Prostate gland (tissue), 2 donors: ENCODE results near the gene MTAP.

Experiments
- POLR2A ChIP-seq: fragments of 450-650 bp; IDR thresholded peaks from one replicate; pipeline ENCODE4 v1.6.1; 2016; ENCODE audit warnings: antibody characterized with exemption, mild to moderate bottlenecking
- POLR2AphosphoS5 ChIP-seq: sonication (generic); formaldehyde crosslinking; IDR thresholded peaks from one replicate; pipeline ENCODE4 v1.6.1; 2017; ENCODE audit warnings: antibody characterized with exemption
- TF ChIP-seq, protein P1 (sequence below), 4 experiments: fragments of 200-600 bp in 2 of 4; fragments of 450-650 bp in 2 of 4; sonication (generic) in 2 of 4; IDR thresholded peaks; 1 replicate in 3 of 4; 2 replicates in 1 of 4; pipeline ENCODE4 v1.5.1; 2016 to 2019; ENCODE audit warnings: antibody characterized with exemption in 4 of 4, mild to moderate bottlenecking in 2 of 4, moderate library complexity in 2 of 4

DNA sequence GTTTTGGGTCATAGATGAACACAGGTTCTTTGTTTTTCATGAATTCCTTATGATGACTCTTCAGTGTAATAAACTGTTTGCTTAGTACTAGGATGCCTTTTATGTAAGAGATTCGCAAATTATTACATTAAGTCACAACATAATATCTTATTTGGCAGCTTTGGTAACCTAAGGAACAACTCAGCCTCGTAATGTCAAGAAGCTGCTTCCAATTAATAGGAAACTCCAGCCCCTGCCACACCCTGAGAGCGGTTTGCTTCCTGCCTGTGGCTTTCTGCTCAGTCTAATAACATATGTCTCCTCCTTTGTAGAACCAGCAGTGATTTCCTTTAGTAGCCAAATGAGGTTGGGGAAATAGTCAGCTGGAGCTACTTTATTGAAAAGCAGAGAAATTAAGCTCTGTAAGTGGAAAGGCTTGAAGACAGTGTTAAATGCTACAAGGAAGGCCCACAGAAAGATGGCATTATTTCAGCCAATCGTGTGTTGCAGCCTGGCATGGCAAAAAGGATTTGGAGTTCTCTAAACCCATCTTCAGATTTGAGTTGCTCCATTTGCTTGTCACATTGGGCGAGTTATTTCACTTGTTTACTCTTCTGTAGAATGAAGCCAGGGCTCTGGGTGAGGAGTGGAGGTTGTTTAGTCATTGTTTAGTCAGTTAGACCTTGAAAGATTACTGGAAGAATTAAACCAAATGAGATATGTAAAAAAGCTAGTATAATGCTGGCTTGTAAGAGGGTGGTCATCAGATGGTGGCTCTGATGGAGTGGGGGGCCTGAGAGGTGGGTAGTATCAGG, 54.1 kb downstream of the MTAP start:
- no peak for TF ChIP-seq POLR2AphosphoS5
- no peak for TF ChIP-seq POLR2A
- TF ChIP-seq, protein P1, sequence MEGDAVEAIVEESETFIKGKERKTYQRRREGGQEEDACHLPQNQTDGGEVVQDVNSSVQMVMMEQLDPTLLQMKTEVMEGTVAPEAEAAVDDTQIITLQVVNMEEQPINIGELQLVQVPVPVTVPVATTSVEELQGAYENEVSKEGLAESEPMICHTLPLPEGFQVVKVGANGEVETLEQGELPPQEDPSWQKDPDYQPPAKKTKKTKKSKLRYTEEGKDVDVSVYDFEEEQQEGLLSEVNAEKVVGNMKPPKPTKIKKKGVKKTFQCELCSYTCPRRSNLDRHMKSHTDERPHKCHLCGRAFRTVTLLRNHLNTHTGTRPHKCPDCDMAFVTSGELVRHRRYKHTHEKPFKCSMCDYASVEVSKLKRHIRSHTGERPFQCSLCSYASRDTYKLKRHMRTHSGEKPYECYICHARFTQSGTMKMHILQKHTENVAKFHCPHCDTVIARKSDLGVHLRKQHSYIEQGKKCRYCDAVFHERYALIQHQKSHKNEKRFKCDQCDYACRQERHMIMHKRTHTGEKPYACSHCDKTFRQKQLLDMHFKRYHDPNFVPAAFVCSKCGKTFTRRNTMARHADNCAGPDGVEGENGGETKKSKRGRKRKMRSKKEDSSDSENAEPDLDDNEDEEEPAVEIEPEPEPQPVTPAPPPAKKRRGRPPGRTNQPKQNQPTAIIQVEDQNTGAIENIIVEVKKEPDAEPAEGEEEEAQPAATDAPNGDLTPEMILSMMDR (IDR thresholded peaks at IDR 0.05) = no peak
